H1 (cell line): ENCODE results near the gene E2F3. TPM values are rescaled to one million over a fixed set of nuclear protein-coding genes. Genes with fewer than 3 reads are reported as not detected.

Experiments
- NRF1 ChIP-seq: IDR thresholded peaks from 2 replicates; pipeline ENCODE4 v1.6.1; 2011; ENCODE audit warnings: mild to moderate bottlenecking, low read depth, low read length, improper control_type of control experiment
- polyA plus RNA-seq, 7 experiments: library from polyadenylated mRNA; depleted of rRNA in 3 of 7; stranded (reverse) in 5 of 7; unstranded in 2 of 7; fragments of >200 nt in 5 of 7; fragments of 200-250 nt in 2 of 7; gene quantifications; 1 replicate in 5 of 7; 2 replicates in 1 of 7; 4 replicates in 1 of 7; pipeline versions ENCODE4 v1.2.1 to v1.2.3, GENCODE V29; 2011 to 2013; ENCODE audit warnings: missing spikeins in 2 of 7, mixed read lengths in 2 of 7
- total RNA-seq: library from RNA; stranded (reverse); fragmentation: NEBNext Ultra II Directional; extraction: Animal tissue kit (Norgen Biotek cat#: 25700); gene quantifications from 2 replicates; pipeline ENCODE4 v1.2.1, GENCODE V29; 2021

The E2F3 gene
- total and polyA plus RNA-seq, 2 of the 8 experiments (the other 6 are each of a cell fraction or from before 2014, with no cell fraction given) = 14.9 to 42.2 TPM

- TF ChIP-seq NRF1 = no peak
These were observed 37.4 kb upstream of the E2F3 start (continued) for GRCh38 chr6:20364327-20364726.
